NCI-H1436 treated with DMSO at 0.1 percent for 48 hours (cell line): ENCODE data around the gene RUNX1.

ENCODE experiments used
- DNase-seq: peaks from one replicate; lab custom pipeline; 2025; lab: John Stamatoyannopoulos, UW

The RUNX1 gene

GRCh38 chr21:35036465-35037383 is 12.4 kb downstream of the RUNX1 start:
- DNase-seq = no peak

GRCh38 chr21:35035581-35035980 is 13.5 kb downstream of the RUNX1 start:
- DNase-seq = no peak

- no peak for DNase-seq
Observed at GRCh38 chr21:35035116-35035515, 14.0 kb downstream of the RUNX1 start.

GRCh38 chr21:35034203-35034926 is 14.7 kb downstream of the RUNX1 start:
- no peak for DNase-seq

- DNase-seq = no peak
Observed at GRCh38 chr21:35032474-35033263, 16.4 kb downstream of the RUNX1 start.

- DNase-seq = no peak
Observed at GRCh38 chr21:35028451-35028978, 20.6 kb downstream of the RUNX1 start.

- no peak for DNase-seq
Observed at GRCh38 chr21:35027563-35028450, 21.3 kb downstream of the RUNX1 start.

GRCh38 chr21:35026617-35027562 is 22.2 kb downstream of the RUNX1 start:
- DNase-seq = no peak

GRCh38 chr21:35026153-35026500 is 23.0 kb downstream of the RUNX1 start:
- no peak for DNase-seq

- DNase-seq = no peak
Observed at GRCh38 chr21:35025206-35026152, 23.6 kb downstream of the RUNX1 start.

- DNase-seq = no peak
Observed at GRCh38 chr21:35024513-35024912, 24.6 kb downstream of the RUNX1 start.

GRCh38 chr21:35024071-35024420 is 25.1 kb downstream of the RUNX1 start:
- no peak for DNase-seq

- no peak for DNase-seq
Observed at GRCh38 chr21:35023396-35024070, 25.6 kb downstream of the RUNX1 start.

GRCh38 chr21:35021546-35021945 is 27.6 kb downstream of the RUNX1 start:
- no peak for DNase-seq

- DNase-seq = no peak
Observed at GRCh38 chr21:35020902-35021301, 28.2 kb downstream of the RUNX1 start.

GRCh38 chr21:35020436-35020835 is 28.7 kb downstream of the RUNX1 start:
- DNase-seq = no peak

GRCh38 chr21:35019631-35020032 is 29.5 kb downstream of the RUNX1 start:
- DNase-seq = no peak

GRCh38 chr21:35017256-35017655 is 31.8 kb downstream of the RUNX1 start:
- DNase-seq = no peak
